Motor neuron (in vitro differentiated cells): ENCODE results near the gene ZNF80. TPM values are rescaled to one million over a fixed set of nuclear protein-coding genes. Genes with fewer than 3 reads are reported as not detected.
"Not testable (repeated sequence)": the region's sequence is repeated elsewhere in the genome, so short reads cannot be mapped to it uniquely, and the experiment has no call there.

ENCODE experiments used
- ATAC-seq, 8 experiments: fragments of 200-7000 bp; cut with Tn5 transposase; replicated peaks in 6 of 8; 2 replicates each; pipeline ENCODE4 v1.8.0; 2021; ENCODE audit warnings: mild to moderate bottlenecking in 8 of 8, moderate library complexity in 8 of 8
- H3K27ac ChIP-seq, 2 donors: fragments of 250-450 bp; sonication (Bioruptor Pico); 2 replicates each; pipeline ENCODE4 v1.9.0; 2021; ENCODE audit warnings: antibody characterized with exemption in 2 of 2, mild to moderate bottlenecking in 2 of 2, moderate library complexity in 1 of 2
- H3K4me1 ChIP-seq, 2 donors: fragments of 250-450 bp; sonication (Bioruptor Pico); replicated peaks in 1 of 2; 2 replicates each; pipeline ENCODE4 v1.6.1; 2021; ENCODE audit warnings: antibody characterized with exemption in 2 of 2, mild to moderate bottlenecking in 2 of 2, moderate library complexity in 1 of 2
- H3K4me3 ChIP-seq, 5 donors: fragments of 250-450 bp; sonication (Bioruptor Pico); 2 replicates each; pipeline ENCODE4 v1.9.0; 2021; ENCODE audit warnings: antibody characterized with exemption in 5 of 5, mild to moderate bottlenecking in 5 of 5, moderate library complexity in 4 of 5
- WGBS, 10 experiments: fragments of 450-650 bp; shearing (Covaris generic); methylation state at CpG; one replicate each; pipeline ENCODE4 v1.0.0; 2022; 5-methylcytosine and 5-hydroxymethylcytosine counted together
- in situ Hi-C, 9 experiments: fragments of 400-800 bp; cut with MboI; loops; one replicate each; pipeline ENCODE4 v1.15.0; 2021; ENCODE audit warnings: low sequenced_read_pairs in 9 of 9, low pct_unique_long_range_greater_than_20kb in 2 of 9; ENCODE audit not compliant: unreplicated experiment in 9 of 9
- total RNA-seq, 8 experiments: library from RNA; unstranded; fragments of 300-600 nt; gene quantifications; 2 replicates each; pipeline versions ENCODE4 v1.2.3 to v1.2.4, GENCODE V29; 2022

ZNF80 gene
- total RNA-seq, result under 1 TPM in 7 of 8 experiments, not detected in 1; 0.10 to 0.60 (median 0.17) TPM

- ATAC-seq, H3K27ac ChIP-seq, in situ Hi-C loops, H3K4me1 ChIP-seq, H3K4me3 ChIP-seq: not testable (repeated sequence)
- WGBS, 10 experiments, result 80 to 100% (median 100%) methylated on average over 1 to 2 of the region's 6 CpGs; no CpG with 5 or more reads in 7 of the 10 experiments
Observed at GRCh38 chr3:114237478-114237877, at the start of gene ZNF80. TSS of gene ZNF80 (minus strand) at chr3:114237578. CDS start at chr3:114237074, 504 bp downstream.

- in situ Hi-C loops, result no loop called here
- Histone ChIP-seq H3K27ac (no peak overlapping the region), H3K4me3 (no peak overlapping the region), H3K4me1 (no peaks in the 10 kb centered on the region)
- ATAC-seq, result no peak
- 57 to 100% (median 94%) methylated on average over 2 of the region's 2 CpGs; no CpG with 5 or more reads in 1 of the 10 experiments for WGBS, 10 experiments
Observed at GRCh38 chr3:114286266-114286665, 48.9 kb upstream of the ZNF80 start.

GRCh38 chr3:114285648-114286230, 48.4 kb upstream of the ZNF80 start:
- Histone ChIP-seq H3K27ac (no peak overlapping the region), H3K4me1 (no peaks in the 10 kb centered on the region), H3K4me3 (no peak overlapping the region)
- ATAC-seq, result no peak
- in situ Hi-C loops, result no loop called here
- WGBS, 10 experiments, result 75 to 100% (median 96%) methylated on average over 1 to 3 of the region's 3 CpGs; no CpG with 5 or more reads in 1 of the 10 experiments

- Histone ChIP-seq H3K4me3 (no peak overlapping the region), H3K27ac (no peak overlapping the region), H3K4me1 (no peaks in the 10 kb centered on the region)
- in situ Hi-C loops, result no loop called here
- ATAC-seq, result no peak
- 50 to 100% (median 100%) methylated on average over 1 of the region's 1 CpG; no CpG with 5 or more reads in 1 of the 10 experiments for WGBS, 10 experiments
Observed at GRCh38 chr3:114284644-114285043, 47.3 kb upstream of the ZNF80 start.

GRCh38 chr3:114276856-114277255, 39.5 kb upstream of the ZNF80 start:
- H3K27ac ChIP-seq, ATAC-seq, in situ Hi-C loops, H3K4me1 ChIP-seq, H3K4me3 ChIP-seq: not testable (repeated sequence)
- WGBS, 10 experiments, result 93 to 100% methylated on average over 3 to 5 of the region's 26 CpGs; no CpG with 5 or more reads in 8 of the 10 experiments

GRCh38 chr3:114274929-114275328, 37.6 kb upstream of the ZNF80 start:
- no peaks in the 10 kb centered on the region for H3K4me1 ChIP-seq
- 38 to 100% (median 93%) methylated on average over 1 of the region's 1 CpG; no CpG with 5 or more reads in 4 of the 10 experiments for WGBS, 10 experiments
- ATAC-seq, result peak in 7 of 8 experiments; percentile 32 to 95 (median 45)
- in situ Hi-C loops, result no loop called here
- H3K4me3 ChIP-seq, result no peak overlapping the region
- no peak overlapping the region for H3K27ac ChIP-seq

GRCh38 chr3:114272271-114272670, 34.9 kb upstream of the ZNF80 start:
- no peak for ATAC-seq
- Histone ChIP-seq H3K4me3 (no peak overlapping the region), H3K4me1 (no peaks in the 10 kb centered on the region), H3K27ac (no peak overlapping the region)
- 20 to 86% (median 60%) methylated on average over 1 of the region's 1 CpG; no CpG with 5 or more reads in 4 of the 10 experiments for WGBS, 10 experiments
- in situ Hi-C loops, result no loop called here

- Histone ChIP-seq H3K4me3 (no peak overlapping the region), H3K27ac (no peak overlapping the region), H3K4me1 (no peaks in the 10 kb centered on the region)
- 56 to 100% (median 86%) methylated on average over 1 to 2 of the region's 2 CpGs; no CpG with 5 or more reads in 1 of the 10 experiments for WGBS, 10 experiments
- in situ Hi-C loops, result no loop called here
- ATAC-seq, result no peak
Observed at GRCh38 chr3:114270019-114270418, 32.6 kb upstream of the ZNF80 start.

- in situ Hi-C loops, result no loop called here
- ATAC-seq, result no peak
- no peak overlapping the region for H3K4me3 ChIP-seq
Observed at GRCh38 chr3:114260152-114260551, 22.8 kb upstream of the ZNF80 start.

GRCh38 chr3:114259566-114259965, 22.2 kb upstream of the ZNF80 start:
- 0 to 100% (median 79%) methylated on average over 1 of the region's 1 CpG for WGBS, 10 experiments
- no peak for ATAC-seq
- in situ Hi-C loops, result no loop called here
- H3K4me3 ChIP-seq, result no peak overlapping the region
- H3K27ac ChIP-seq, result no peak overlapping the region
- H3K4me1 ChIP-seq, result no peaks in the 10 kb centered on the region

More at GRCh38 chr3:114260152-114260551, 22.8 kb upstream of the ZNF80 start:
- Histone ChIP-seq H3K27ac (no peak overlapping the region), H3K4me1 (no peaks in the 10 kb centered on the region)

GRCh38 chr3:114253505-114253904, 16.1 kb upstream of the ZNF80 start:
- 40 to 100% (median 83%) methylated on average over 1 of the region's 1 CpG; no CpG with 5 or more reads in 5 of the 10 experiments for WGBS, 10 experiments
- H3K4me3 ChIP-seq, result no peak overlapping the region
- ATAC-seq, result no peak
- no peak overlapping the region for H3K27ac ChIP-seq
- in situ Hi-C loops, result no loop called here
- H3K4me1 ChIP-seq, result no peaks in the 10 kb centered on the region

- ATAC-seq, result no peak
- in situ Hi-C loops, result no loop called here
Observed at GRCh38 chr3:114252954-114253353, 15.6 kb upstream of the ZNF80 start.

GRCh38 chr3:114242947-114243346, 5.6 kb upstream of the ZNF80 start:
- H3K27ac ChIP-seq, result no peak overlapping the region
- no peak for ATAC-seq
- no peaks in the 10 kb centered on the region for H3K4me1 ChIP-seq
- no peak overlapping the region for H3K4me3 ChIP-seq
- in situ Hi-C loops, result no loop called here

More at GRCh38 chr3:114252954-114253353, 15.6 kb upstream of the ZNF80 start:
- H3K4me1 ChIP-seq, result no peaks in the 10 kb centered on the region
- no peak overlapping the region for H3K27ac ChIP-seq
- no peak overlapping the region for H3K4me3 ChIP-seq
- 0 to 56% (median 40%) methylated on average over 1 of the region's 1 CpG; no CpG with 5 or more reads in 7 of the 10 experiments for WGBS, 10 experiments

- ATAC-seq, result no peak
- in situ Hi-C loops, result no loop called here
- Histone ChIP-seq H3K27ac (no peak overlapping the region), H3K4me1 (no peaks in the 10 kb centered on the region), H3K4me3 (no peak overlapping the region)
- WGBS, 10 experiments, result 0 to 86% (median 63%) methylated on average over 1 to 2 of the region's 2 CpGs; no CpG with 5 or more reads in 1 of the 10 experiments
Observed at GRCh38 chr3:114241262-114241661, 3.9 kb upstream of the ZNF80 start.
